GM12891 (cell line): ENCODE measurements around the gene DPEP1.

Experiments used
- POLR2A ChIP-seq: IDR thresholded peaks from 2 replicates; pipeline ENCODE4 v1.6.1; 2011; ENCODE audit warnings: low read depth, low read length, control low read depth
- POLR2AphosphoS5 ChIP-seq: IDR thresholded peaks from 2 replicates; pipeline ENCODE4 v1.6.1; 2011; ENCODE audit warnings: low read depth, low read length, control low read depth
- TAF1 ChIP-seq: IDR thresholded peaks from 2 replicates; pipeline ENCODE4 v1.6.1; 2011; ENCODE audit warnings: low read depth, low read length, control low read depth

DNA sequence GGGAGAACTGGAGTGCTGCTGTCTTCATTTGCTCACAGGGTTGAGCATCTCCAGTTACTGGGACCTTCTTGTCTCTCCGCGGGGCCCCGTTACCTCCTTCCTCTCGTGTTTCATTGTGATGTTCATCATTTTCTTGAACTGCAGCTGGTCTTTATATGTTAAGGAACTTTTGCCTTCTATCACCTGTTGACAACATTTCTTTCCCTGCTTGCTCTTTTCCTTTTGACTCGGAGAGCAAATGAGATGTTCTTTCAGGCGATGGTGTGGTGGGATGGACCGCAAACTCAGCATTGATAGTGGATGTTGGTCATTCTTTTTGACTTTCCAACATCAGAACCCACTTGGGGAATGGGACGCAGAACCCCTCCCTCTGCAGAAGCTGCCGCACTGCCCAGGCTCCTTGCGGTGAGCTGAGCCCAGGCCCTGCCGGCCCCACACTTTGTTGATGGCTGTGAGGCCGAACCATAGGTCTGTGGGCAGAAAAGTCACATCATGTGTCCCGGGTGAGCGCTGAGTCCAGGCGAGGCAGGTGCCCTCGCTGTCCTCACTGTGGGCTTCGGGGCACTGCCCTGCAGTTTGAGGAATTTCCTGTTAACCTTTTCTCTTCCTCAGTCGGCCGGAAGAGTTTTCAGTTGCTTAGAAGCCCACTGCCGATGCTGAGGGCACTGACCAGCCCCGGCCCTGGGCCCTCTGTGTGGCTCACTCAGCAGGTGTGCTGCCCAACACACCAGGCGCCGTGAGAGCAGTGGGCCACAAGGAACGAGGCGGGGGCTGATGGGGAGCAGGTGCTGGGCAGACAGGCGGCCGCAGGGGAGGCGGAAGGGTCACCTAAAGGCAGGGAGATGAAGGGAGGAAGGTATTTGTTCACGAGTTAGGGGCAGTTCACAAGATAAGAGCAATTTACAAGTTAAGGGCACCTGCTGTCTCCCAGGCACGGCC, 45.5 kb upstream of the DPEP1 start:
- no peak for TF ChIP-seq TAF1
- TF ChIP-seq POLR2A, result no peak
- TF ChIP-seq POLR2AphosphoS5, result no peak
